Gastroesophageal sphincter (tissue), 4 donors: ENCODE results near the gene COL6A2. TPM values are rescaled to one million over a fixed set of nuclear protein-coding genes. Genes with fewer than 3 reads are reported as not detected.

ENCODE experiments used
- ATAC-seq: fragments of 150-250 bp; one replicate; pipeline ENCODE4 v1.9.1; 2016; ENCODE audit warnings: mild to moderate bottlenecking, moderate library complexity
- H3K27ac ChIP-seq, 4 donors: fragments of 200-600 bp; sonication (generic) in 3 of 4; 1 replicate in 3 of 4; 2 replicates in 1 of 4; pipeline ENCODE4 v1.5.1; 2016 to 2019
- H3K27me3 ChIP-seq: fragments of 200-600 bp; sonication (generic); one replicate; pipeline ENCODE4 v1.5.1; 2019
- H3K36me3 ChIP-seq, 2 donors: fragments of 200-600 bp; sonication (generic); one replicate each; pipeline ENCODE4 v1.5.1; 2019; ENCODE audit warnings: control low read depth in 1 of 2
- H3K4me1 ChIP-seq, 3 donors: fragments of 200-600 bp; sonication (generic); 1 replicate in 2 of 3; 2 replicates in 1 of 3; pipeline ENCODE4 v1.5.1; 2016 to 2019; ENCODE audit warnings: control low read depth in 2 of 3
- H3K4me3 ChIP-seq, 2 donors: fragments of 200-600 bp; sonication (generic); one replicate each; pipeline ENCODE4 v1.5.1; 2019; ENCODE audit warnings: mild to moderate bottlenecking in 1 of 2, moderate library complexity in 1 of 2
- H3K9me3 ChIP-seq, 3 donors: fragments of 200-600 bp; sonication (generic); one replicate each; pipeline ENCODE4 v1.5.1; 2017 to 2019; ENCODE audit warnings: control low read depth in 2 of 3
- EP300 ChIP-seq: sonication (generic); formaldehyde crosslinking; IDR thresholded peaks from one replicate; pipeline ENCODE4 v1.6.1; 2017; ENCODE audit warnings: antibody characterized with exemption, mild to moderate bottlenecking
- POLR2A ChIP-seq, 2 donors: fragments of 450-650 bp; IDR thresholded peaks; one replicate each; pipeline ENCODE4 v1.6.1; 2017; ENCODE audit warnings: antibody characterized with exemption in 2 of 2, mild to moderate bottlenecking in 2 of 2, moderate library complexity in 1 of 2
- POLR2AphosphoS5 ChIP-seq: sonication (generic); formaldehyde crosslinking; IDR thresholded peaks from one replicate; pipeline ENCODE4 v1.6.1; 2017; ENCODE audit warnings: antibody characterized with exemption
- WGBS, 2 donors: methylation state at CpG; one replicate each; pipeline ENCODE4 v1.1.5; 2018; ENCODE audit warnings: low coverage in 1 of 2; 5-methylcytosine and 5-hydroxymethylcytosine counted together
- total RNA-seq, 4 donors: library from RNA; depleted of rRNA; stranded (reverse); fragments of >200 nt; gene quantifications; one replicate each; pipeline ENCODE4 v1.1.0, GENCODE V29; 2016
- TF ChIP-seq, protein P1 (sequence below), 4 experiments: fragments of 200-600 bp in 2 of 4; fragments of 450-650 bp in 2 of 4; sonication (generic) in 1 of 4; IDR thresholded peaks; one replicate each; pipeline ENCODE4 v1.5.1; 2017 to 2019; ENCODE audit warnings: antibody characterized with exemption in 4 of 4, mild to moderate bottlenecking in 2 of 4, moderate library complexity in 2 of 4

The COL6A2 gene
- total RNA-seq, 4 donors from 2014 or later: 720 to 1,286 (median 1,215) TPM

DNA sequence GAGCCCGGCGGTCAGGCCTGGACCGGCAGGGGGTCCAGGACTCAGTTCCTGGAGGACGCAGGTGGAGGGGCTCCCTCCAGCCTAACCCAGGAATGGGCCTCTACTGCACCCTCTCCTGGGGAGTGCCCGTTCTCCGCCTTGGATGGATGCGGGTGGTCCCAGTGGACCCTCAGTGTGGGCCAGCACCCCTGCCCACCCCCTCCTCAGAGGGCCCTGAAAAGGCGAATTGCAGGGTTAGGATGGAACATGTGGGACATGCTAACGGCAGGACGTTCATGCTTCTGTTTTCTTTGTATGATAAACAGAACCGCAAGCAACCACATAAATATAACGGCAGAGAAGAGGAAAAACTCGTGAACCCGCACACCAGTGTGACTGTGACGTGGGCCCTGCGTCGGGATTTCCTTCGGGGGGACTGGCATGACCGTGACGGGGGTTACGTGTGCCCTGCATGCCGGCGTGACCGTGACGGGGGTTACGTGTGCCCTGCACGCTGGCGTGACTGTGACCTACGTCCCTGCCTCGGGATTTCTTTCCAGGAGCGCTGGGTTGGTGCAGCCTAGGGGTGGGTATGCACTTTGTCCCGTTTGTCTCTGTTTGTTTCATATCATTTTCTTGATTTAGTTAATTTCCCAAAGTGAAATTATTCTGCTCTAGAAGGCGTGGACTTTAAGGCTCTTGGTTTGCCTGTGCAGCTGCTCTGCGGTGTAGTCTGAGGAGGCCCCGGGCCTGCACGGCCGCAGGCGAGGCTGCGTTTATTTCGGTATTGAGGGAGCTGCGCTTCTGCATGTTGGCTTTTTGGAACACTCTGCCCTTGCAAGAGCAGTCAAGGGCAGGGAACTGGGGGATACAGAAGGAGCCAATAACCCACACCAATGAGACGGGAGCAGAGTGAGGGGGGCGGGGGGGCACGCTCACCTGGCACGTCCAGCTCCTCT lies 54.3 kb downstream of the COL6A2 start:
- WGBS, 2 donors: 60 to 87% methylated on average over 3 to 24 of the region's 45 CpGs
- peak overlapping the region in 1 of 4 donors; percentile 64 for H3K27ac ChIP-seq
- no peak for ATAC-seq

DNA sequence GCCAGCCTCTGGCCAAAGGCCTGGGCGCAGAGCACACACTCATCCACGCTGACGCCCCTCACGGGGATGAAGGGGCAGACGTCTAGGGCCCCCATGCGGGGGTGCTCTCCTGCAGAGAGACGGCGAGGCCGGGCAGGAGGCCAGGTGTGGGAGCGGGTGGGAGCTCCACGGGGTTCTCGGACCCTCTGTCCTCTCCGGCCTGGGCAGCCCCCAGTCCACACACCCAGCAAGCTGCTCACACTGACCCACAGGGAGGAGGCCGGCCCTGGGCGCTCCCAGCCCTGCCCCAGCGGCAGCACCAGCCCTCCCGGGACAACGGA lies 55.0 kb downstream of the COL6A2 start:
- Histone ChIP-seq H3K27me3 (peaks cover 7% of the 10 kb centered on the region), H3K9me3 (no peaks in the 10 kb centered on the region), H3K4me3 (no peak overlapping the region), H3K27ac (peak overlapping the region in 1 of 4 donors; percentile 64), H3K4me1 (peaks cover 0 to 13% (median 8%) of the 10 kb centered on the region in 3 donors), H3K36me3 (no peaks in the 10 kb centered on the region)
- ATAC-seq: peak; percentile 19
- 28% methylated on average over 5 of the region's 18 CpGs; no CpG with 5 or more reads in 1 of the 2 donors for WGBS, 2 donors
- TF ChIP-seq, protein P1, sequence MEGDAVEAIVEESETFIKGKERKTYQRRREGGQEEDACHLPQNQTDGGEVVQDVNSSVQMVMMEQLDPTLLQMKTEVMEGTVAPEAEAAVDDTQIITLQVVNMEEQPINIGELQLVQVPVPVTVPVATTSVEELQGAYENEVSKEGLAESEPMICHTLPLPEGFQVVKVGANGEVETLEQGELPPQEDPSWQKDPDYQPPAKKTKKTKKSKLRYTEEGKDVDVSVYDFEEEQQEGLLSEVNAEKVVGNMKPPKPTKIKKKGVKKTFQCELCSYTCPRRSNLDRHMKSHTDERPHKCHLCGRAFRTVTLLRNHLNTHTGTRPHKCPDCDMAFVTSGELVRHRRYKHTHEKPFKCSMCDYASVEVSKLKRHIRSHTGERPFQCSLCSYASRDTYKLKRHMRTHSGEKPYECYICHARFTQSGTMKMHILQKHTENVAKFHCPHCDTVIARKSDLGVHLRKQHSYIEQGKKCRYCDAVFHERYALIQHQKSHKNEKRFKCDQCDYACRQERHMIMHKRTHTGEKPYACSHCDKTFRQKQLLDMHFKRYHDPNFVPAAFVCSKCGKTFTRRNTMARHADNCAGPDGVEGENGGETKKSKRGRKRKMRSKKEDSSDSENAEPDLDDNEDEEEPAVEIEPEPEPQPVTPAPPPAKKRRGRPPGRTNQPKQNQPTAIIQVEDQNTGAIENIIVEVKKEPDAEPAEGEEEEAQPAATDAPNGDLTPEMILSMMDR (IDR thresholded peaks at IDR 0.05): no peak
- TF ChIP-seq POLR2A (IDR thresholded peaks at IDR 0.05) (no peak), EP300 (no peak), POLR2AphosphoS5 (no peak)

More for the DNA sequence above, 54.3 kb downstream of the COL6A2 start:
- Histone ChIP-seq H3K27me3 (peaks cover 7% of the 10 kb centered on the region), H3K36me3 (no peaks in the 10 kb centered on the region), H3K4me3 (no peak overlapping the region), H3K9me3 (no peaks in the 10 kb centered on the region), H3K4me1 (peaks cover 0 to 13% (median 8%) of the 10 kb centered on the region in 3 donors)
- no peak for TF ChIP-seq POLR2A (IDR thresholded peaks at IDR 0.05)
- TF ChIP-seq EP300: no peak
- TF ChIP-seq POLR2AphosphoS5: no peak
- TF ChIP-seq, protein P1 (IDR thresholded peaks at IDR 0.05): no peak

DNA sequence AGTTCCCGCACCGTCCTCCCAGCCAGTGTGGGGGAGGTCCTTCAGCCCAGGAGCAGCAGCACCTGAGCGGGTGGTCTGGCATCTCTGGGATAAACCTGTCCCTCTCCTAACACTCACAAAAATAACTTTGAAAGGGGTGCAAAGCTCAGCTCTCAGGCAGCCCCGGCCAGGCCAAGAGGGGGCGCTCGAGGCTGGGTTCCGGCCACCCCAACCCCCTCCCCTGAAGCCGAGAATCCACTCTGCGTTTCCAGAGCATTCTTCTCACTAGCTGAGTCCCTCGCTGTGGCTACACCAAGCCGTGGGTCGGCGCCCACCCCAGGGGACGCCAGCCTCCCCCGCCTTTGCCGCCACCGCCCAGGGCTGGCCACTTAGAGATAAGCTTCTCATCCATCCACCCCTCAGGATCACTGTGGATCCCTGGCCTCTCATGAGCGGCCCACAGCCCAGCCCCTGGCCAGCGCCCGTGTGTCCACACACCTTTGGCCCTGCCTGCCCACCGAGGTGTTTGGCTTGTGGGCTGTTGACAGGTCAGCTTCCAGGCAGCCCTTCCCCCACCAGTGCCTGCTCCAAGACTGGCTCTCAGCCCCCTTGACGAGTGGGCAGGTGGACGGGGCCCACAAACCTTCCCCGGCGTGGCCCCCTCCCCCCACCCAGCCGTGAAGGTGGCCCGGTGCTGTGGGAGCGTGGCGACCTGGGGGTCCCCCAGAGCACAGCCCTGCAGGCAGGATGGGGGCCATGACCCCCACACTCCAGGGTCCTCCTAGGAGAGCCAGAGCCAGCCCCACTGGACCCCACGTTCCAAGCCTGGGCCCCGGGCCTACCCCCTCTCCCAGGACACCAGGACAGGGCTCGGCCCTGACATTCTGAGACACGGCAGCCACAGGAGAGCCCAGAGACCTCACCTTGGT lies 55.6 kb downstream of the COL6A2 start:
- Histone ChIP-seq H3K4me3 (peak overlapping the region in 1 of 2 donors; percentile 25), H3K27me3 (peaks cover 7% of the 10 kb centered on the region), H3K27ac (peak overlapping the region in 1 of 4 donors; percentile 64), H3K36me3 (no peaks in the 10 kb centered on the region), H3K9me3 (no peaks in the 10 kb centered on the region), H3K4me1 (peaks cover 0 to 13% (median 8%) of the 10 kb centered on the region in 3 donors)
- WGBS, 2 donors: 0 to 33% methylated on average over 2 to 4 of the region's 33 CpGs
- TF ChIP-seq, protein P1 (IDR thresholded peaks at IDR 0.05): peak in 3 of 4 experiments; percentile 57 to 78 (median 63)
- no peak for TF ChIP-seq POLR2A (IDR thresholded peaks at IDR 0.05)
- peak; percentile 75 for ATAC-seq

DNA sequence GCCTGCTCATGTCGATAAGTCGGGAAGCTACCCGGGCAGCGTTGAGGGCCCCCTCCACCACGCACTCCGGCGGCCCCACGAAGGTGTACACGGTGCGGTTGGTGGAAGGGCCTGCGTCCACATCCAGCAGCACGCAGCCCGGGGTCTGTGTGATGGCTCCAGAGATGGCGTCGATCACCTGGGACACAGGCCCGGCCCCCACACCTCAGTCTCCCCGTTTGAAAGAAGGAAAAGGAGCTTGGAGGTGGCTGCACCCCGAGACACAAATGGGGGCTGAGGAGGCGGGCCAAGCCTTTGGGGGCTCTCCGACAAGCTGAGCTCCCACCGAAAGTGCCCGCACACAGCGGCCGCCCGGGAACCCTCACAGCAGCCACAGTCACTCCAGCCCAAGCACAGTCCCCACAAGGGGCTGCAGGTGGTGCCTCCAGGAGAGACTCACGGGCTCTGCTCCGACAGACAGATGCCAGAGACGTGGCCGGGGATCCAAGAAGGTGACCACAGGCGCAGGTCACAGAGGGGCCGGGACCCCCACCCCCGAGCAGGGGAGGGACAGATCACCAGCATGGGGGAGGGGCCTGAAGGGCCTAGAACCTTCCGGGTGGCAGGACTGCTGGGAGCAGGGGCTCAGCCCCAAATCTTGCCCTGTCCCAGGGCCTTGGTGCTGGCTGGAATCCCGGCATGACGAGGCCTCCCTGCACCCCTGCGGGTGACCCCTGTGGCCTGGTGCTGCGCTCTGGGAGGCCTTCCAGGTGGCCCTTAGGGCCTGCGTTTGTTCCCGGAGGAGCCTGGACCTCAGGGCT lies 56.4 kb downstream of the COL6A2 start:
- no peak for ATAC-seq
- Histone ChIP-seq H3K27ac (no peak overlapping the region), H3K36me3 (no peaks in the 10 kb centered on the region), H3K4me1 (peaks cover 0 to 13% (median 8%) of the 10 kb centered on the region in 3 donors), H3K4me3 (no peak overlapping the region), H3K27me3 (peaks cover 7% of the 10 kb centered on the region), H3K9me3 (no peaks in the 10 kb centered on the region)
- TF ChIP-seq POLR2AphosphoS5 (no peak), EP300 (no peak), POLR2A (IDR thresholded peaks at IDR 0.05) (no peak)
- TF ChIP-seq, protein P1 (IDR thresholded peaks at IDR 0.05): no peak
- no CpG with 5 or more reads among the region's 39 CpGs for WGBS, 2 donors
